Astrocyte (in vitro differentiated cells and primary cell): ENCODE measurements around the gene CAPN5. TPM values are rescaled to one million over a fixed set of nuclear protein-coding genes. Genes with fewer than 3 reads are reported as not detected.
A peak's percentile ranks its signal among the peaks of the same experiment; 100 is the strongest.

Experiments
- DNase-seq: peaks from one replicate; pipeline ENCODE4 v3.0.0-alpha.2; 2010; ENCODE audit warnings: low read depth
- FAIRE-seq: peaks from 2 replicates; lab custom pipeline; 2011; peaks lifted over from hg19 to GRCh38; lab: Jason Lieb, UNC
- H2AFZ ChIP-seq: 2 replicates; pipeline ENCODE4 v1.6.0; 2012; ENCODE audit warnings: low read depth, low read length, inconsistent platforms
- H3K27ac ChIP-seq: 2 replicates; pipeline ENCODE4 v1.5.1; 2011; ENCODE audit warnings: low read depth, low read length, inconsistent platforms
- H3K27me3 ChIP-seq: 2 replicates; pipeline ENCODE4 v1.6.0; 2011; ENCODE audit warnings: low read length, inconsistent platforms; ENCODE audit not compliant: insufficient read depth
- H3K36me3 ChIP-seq: 2 replicates; pipeline ENCODE4 v1.5.1; 2011; ENCODE audit warnings: low read length, inconsistent platforms; ENCODE audit not compliant: insufficient read depth
- H3K4me1 ChIP-seq: 2 replicates; pipeline ENCODE4 v1.5.1; 2011; ENCODE audit warnings: low read length, inconsistent platforms; ENCODE audit not compliant: insufficient read depth
- H3K4me2 ChIP-seq: 2 replicates; pipeline ENCODE4 v1.6.0; 2012; ENCODE audit warnings: low read length, inconsistent platforms
- H3K4me3 ChIP-seq: 2 replicates; pipeline ENCODE4 v1.5.1; 2011; ENCODE audit warnings: low read depth, mild to moderate bottlenecking, low read length, inconsistent platforms; ENCODE audit not compliant: insufficient read depth
- H3K79me2 ChIP-seq: 2 replicates; pipeline ENCODE4 v1.6.0; 2012; ENCODE audit warnings: mild to moderate bottlenecking, low read length, inconsistent platforms; ENCODE audit not compliant: insufficient read depth
- H3K9ac ChIP-seq: 2 replicates; pipeline ENCODE4 v1.6.0; 2012; ENCODE audit warnings: mild to moderate bottlenecking, low read length, inconsistent platforms
- H3K9me3 ChIP-seq: 2 replicates; pipeline ENCODE4 v1.5.1; 2012; ENCODE audit warnings: low read depth, mild to moderate bottlenecking, low read length, inconsistent platforms; ENCODE audit not compliant: insufficient read depth
- H4K20me1 ChIP-seq: 2 replicates; pipeline ENCODE4 v1.6.0; 2012; ENCODE audit warnings: low read length, inconsistent platforms; ENCODE audit not compliant: insufficient read depth
- H3K27ac Mint-ChIP-seq: one replicate; pipeline ENCODE4 v1.8.0; 2021; ENCODE audit warnings: mild to moderate bottlenecking, mixed read lengths; ENCODE audit not compliant: unreplicated experiment
- H3K27me3 Mint-ChIP-seq: one replicate; pipeline ENCODE4 v1.8.0; 2021; ENCODE audit warnings: low read depth, mixed read lengths; ENCODE audit not compliant: unreplicated experiment
- H3K36me3 Mint-ChIP-seq: one replicate; pipeline ENCODE4 v1.8.0; 2021; ENCODE audit warnings: low read depth, mixed read lengths; ENCODE audit not compliant: unreplicated experiment
- H3K4me1 Mint-ChIP-seq: one replicate; pipeline ENCODE4 v1.8.0; 2021; ENCODE audit warnings: low read depth, mixed read lengths; ENCODE audit not compliant: unreplicated experiment
- H3K4me3 Mint-ChIP-seq: one replicate; pipeline ENCODE4 v1.8.0; 2021; ENCODE audit warnings: mild to moderate bottlenecking, moderate library complexity, mixed read lengths; ENCODE audit not compliant: unreplicated experiment
- H3K9me3 Mint-ChIP-seq: one replicate; pipeline ENCODE4 v1.8.0; 2021; ENCODE audit warnings: mild to moderate bottlenecking, mixed read lengths; ENCODE audit not compliant: unreplicated experiment
- CTCF ChIP-seq: IDR thresholded peaks from 2 replicates; pipeline ENCODE4 v1.5.1; 2011; ENCODE audit warnings: low read depth, mild to moderate bottlenecking, inconsistent platforms, low read length, moderate library complexity; ENCODE audit not compliant: insufficient read depth
- EZH2 ChIP-seq: IDR thresholded peaks from 2 replicates; pipeline ENCODE4 v1.6.1; 2012; ENCODE audit warnings: mild to moderate bottlenecking, low read length, inconsistent platforms; ENCODE audit not compliant: insufficient read depth
- total RNA-seq: library from RNA; stranded (reverse); gene quantifications from 2 replicates; pipeline ENCODE4 v1.2.1, GENCODE V29; 2021

Gene CAPN5
- total RNA-seq, 1 donor from 2014 or later = 17.4 TPM

GRCh38 chr11:77108436-77108835, 41.7 kb downstream of the CAPN5 start:
- no peak overlapping the region for H2AFZ ChIP-seq
- FAIRE-seq (no peak), DNase-seq (no peak)
- no peak overlapping the region for H3K27ac Mint-ChIP-seq
- no peaks in the 10 kb centered on the region for H3K27me3 ChIP-seq
- TF ChIP-seq EZH2 (no peak), CTCF (no peak)
- no peak overlapping the region for H3K4me3 Mint-ChIP-seq
- peaks cover 27% of the 10 kb centered on the region for H4K20me1 ChIP-seq
- H3K36me3 Mint-ChIP-seq = peaks cover 4% of the 10 kb centered on the region
- H3K9me3 Mint-ChIP-seq = no peaks in the 10 kb centered on the region
- H3K4me2 ChIP-seq = peak overlapping the region; percentile 76
- peaks cover 6% of the 10 kb centered on the region for H3K27me3 Mint-ChIP-seq
- no peaks in the 10 kb centered on the region for H3K79me2 ChIP-seq
- no peaks in the 10 kb centered on the region for H3K9me3 ChIP-seq
- peaks cover 19% of the 10 kb centered on the region for H3K4me1 Mint-ChIP-seq
- H3K4me1 ChIP-seq = peaks cover 46% of the 10 kb centered on the region
- H3K4me3 ChIP-seq = no peak overlapping the region
- H3K36me3 ChIP-seq = no peaks in the 10 kb centered on the region
- no peak overlapping the region for H3K27ac ChIP-seq
- no peak overlapping the region for H3K9ac ChIP-seq

- Histone ChIP-seq H2AFZ (peak overlapping the region; percentile 2), H3K4me3 (no peak overlapping the region), H3K4me1 (peaks cover 46% of the 10 kb centered on the region), H3K36me3 (no peaks in the 10 kb centered on the region), H4K20me1 (peaks cover 22% of the 10 kb centered on the region), H3K9ac (peak overlapping the region; percentile 16), H3K27ac (peak overlapping the region; percentile 59), H3K9me3 (no peaks in the 10 kb centered on the region), H3K79me2 (no peaks in the 10 kb centered on the region), H3K4me2 (peak overlapping the region; percentile 60), H3K27me3 (no peaks in the 10 kb centered on the region)
- peak; percentile 78 for DNase-seq
- FAIRE-seq = no peak
- no peak for TF ChIP-seq CTCF
- TF ChIP-seq EZH2 = no peak
- H3K4me1 Mint-ChIP-seq = peaks cover 16% of the 10 kb centered on the region
- peaks cover 4% of the 10 kb centered on the region for H3K36me3 Mint-ChIP-seq
- peaks cover 6% of the 10 kb centered on the region for H3K27me3 Mint-ChIP-seq
- no peak overlapping the region for H3K4me3 Mint-ChIP-seq
- H3K9me3 Mint-ChIP-seq = no peaks in the 10 kb centered on the region
- no peak overlapping the region for H3K27ac Mint-ChIP-seq
Observed at GRCh38 chr11:77109236-77110019, 42.7 kb downstream of the CAPN5 start.

GRCh38 chr11:77110836-77111235, 44.1 kb downstream of the CAPN5 start:
- FAIRE-seq = no peak

More at GRCh38 chr11:77110836-77111235, 44.1 kb downstream of the CAPN5 start:
- Mint-ChIP-seq H3K4me3 (no peak overlapping the region), H3K36me3 (peaks cover 4% of the 10 kb centered on the region), H3K9me3 (no peaks in the 10 kb centered on the region), H3K27ac (no peak overlapping the region), H3K27me3 (peaks cover 6% of the 10 kb centered on the region), H3K4me1 (peaks cover 11% of the 10 kb centered on the region)
- H3K9me3 ChIP-seq = no peaks in the 10 kb centered on the region
- H3K36me3 ChIP-seq = no peaks in the 10 kb centered on the region
- H2AFZ ChIP-seq = no peak overlapping the region
- no peak overlapping the region for H3K9ac ChIP-seq
- TF ChIP-seq EZH2 = no peak
- no peak for TF ChIP-seq CTCF
- H3K27ac ChIP-seq = no peak overlapping the region
- H3K4me3 ChIP-seq = no peak overlapping the region
- peaks cover 46% of the 10 kb centered on the region for H3K4me1 ChIP-seq
- no peak overlapping the region for H3K4me2 ChIP-seq
- H4K20me1 ChIP-seq = peaks cover 19% of the 10 kb centered on the region
- no peaks in the 10 kb centered on the region for H3K27me3 ChIP-seq
- no peaks in the 10 kb centered on the region for H3K79me2 ChIP-seq
- no peak for DNase-seq
